NCI-H82 (cell line): Measurements from ENCODE around the gene OSBPL10.
"Not testable (repeated sequence)": the region's sequence is repeated elsewhere in the genome, so short reads cannot be mapped to it uniquely, and the experiment has no call there.

Experiments
- DNase-seq: peaks from one replicate; lab custom pipeline; 2025; lab: John Stamatoyannopoulos, UW

The OSBPL10 gene

GRCh38 chr3:31699309-31699953 is 281.6 kb downstream of the OSBPL10 start:
- DNase-seq: no peak

GRCh38 chr3:31696815-31697548 is 284.1 kb downstream of the OSBPL10 start:
- DNase-seq: no peak

GRCh38 chr3:31696009-31696297 is 285.1 kb downstream of the OSBPL10 start:
- DNase-seq: no peak

- DNase-seq: no peak
Observed at GRCh38 chr3:31695280-31696008, 285.6 kb downstream of the OSBPL10 start.

GRCh38 chr3:31693346-31693745 is 287.7 kb downstream of the OSBPL10 start:
- no peak for DNase-seq

- no peak for DNase-seq
Observed at GRCh38 chr3:31692751-31693150, 288.3 kb downstream of the OSBPL10 start.

GRCh38 chr3:31690771-31691170 is 290.3 kb downstream of the OSBPL10 start:
- DNase-seq: peak; percentile 3

GRCh38 chr3:31689523-31689922 is 291.5 kb downstream of the OSBPL10 start:
- DNase-seq: not testable (repeated sequence)

- DNase-seq: no peak
Observed at GRCh38 chr3:31688984-31689383, 292.1 kb downstream of the OSBPL10 start.

- no peak for DNase-seq
Observed at GRCh38 chr3:31687020-31687802, 293.9 kb downstream of the OSBPL10 start.

GRCh38 chr3:31680072-31680870 is 300.8 kb downstream of the OSBPL10 start:
- no peak for DNase-seq

GRCh38 chr3:31676556-31676955 is 304.5 kb downstream of the OSBPL10 start:
- no peak for DNase-seq

GRCh38 chr3:31673950-31674349 is 307.1 kb downstream of the OSBPL10 start:
- no peak for DNase-seq

GRCh38 chr3:31671976-31672375 is 309.1 kb downstream of the OSBPL10 start:
- DNase-seq: no peak

- no peak for DNase-seq
Observed at GRCh38 chr3:31671451-31671850, 309.6 kb downstream of the OSBPL10 start.

- no peak for DNase-seq
Observed at GRCh38 chr3:31670722-31671121, 310.3 kb downstream of the OSBPL10 start.

- no peak for DNase-seq
Observed at GRCh38 chr3:31670136-31670535, 310.9 kb downstream of the OSBPL10 start.

GRCh38 chr3:31668242-31668641 is 312.8 kb downstream of the OSBPL10 start:
- no peak for DNase-seq

GRCh38 chr3:31667582-31667981 is 313.5 kb downstream of the OSBPL10 start:
- no peak for DNase-seq

GRCh38 chr3:31664031-31664430 is 317.0 kb downstream of the OSBPL10 start:
- no peak for DNase-seq

GRCh38 chr3:31661993-31662670 is 318.9 kb downstream of the OSBPL10 start:
- no peak for DNase-seq
